HG03159 (cell line): ENCODE data around the gene TMEM72.
"Not testable (repeated sequence)": the region's sequence is repeated elsewhere in the genome, so short reads cannot be mapped to it uniquely, and the experiment has no call there.

Experiments used
- ATAC-seq: cut with Tn5 transposase; IDR thresholded peaks from one replicate; pipeline ENCODE4 v1.9.1; 2021; ENCODE audit warnings: mild to moderate bottlenecking, moderate library complexity; ENCODE audit not compliant: unreplicated experiment

The TMEM72 gene

GRCh38 chr10:44911081-44911540, at the start of gene TMEM72:
Gene TMEM72 (plus strand): TSS chr10:44911337. CDS start chr10:44911513, 176 bp downstream.
- no peak for ATAC-seq

- ATAC-seq, result no peak
Observed at GRCh38 chr10:44862006-44862751, 49.0 kb upstream of the TMEM72 start.

- ATAC-seq, result no peak
Observed at GRCh38 chr10:44862924-44863323, 48.2 kb upstream of the TMEM72 start.

- ATAC-seq, result no peak
Observed at GRCh38 chr10:44863344-44864047, 47.6 kb upstream of the TMEM72 start.

GRCh38 chr10:44864051-44864450, 47.1 kb upstream of the TMEM72 start:
- no peak for ATAC-seq

GRCh38 chr10:44864637-44865288, 46.4 kb upstream of the TMEM72 start:
- peak; percentile 89 for ATAC-seq

GRCh38 chr10:44865289-44865671, 45.9 kb upstream of the TMEM72 start:
- no peak for ATAC-seq

- ATAC-seq, result not testable (repeated sequence)
Observed at GRCh38 chr10:44866367-44866766, 44.8 kb upstream of the TMEM72 start.

GRCh38 chr10:44870031-44870430, 41.1 kb upstream of the TMEM72 start:
- no peak for ATAC-seq

GRCh38 chr10:44873160-44873559, 38.0 kb upstream of the TMEM72 start:
- ATAC-seq, result no peak

- no peak for ATAC-seq
Observed at GRCh38 chr10:44874166-44874565, 37.0 kb upstream of the TMEM72 start.

- peak; percentile 67 for ATAC-seq
Observed at GRCh38 chr10:44878706-44879530, 32.2 kb upstream of the TMEM72 start.

- no peak for ATAC-seq
Observed at GRCh38 chr10:44879531-44879899, 31.6 kb upstream of the TMEM72 start.

- no peak for ATAC-seq
Observed at GRCh38 chr10:44880090-44880715, 30.9 kb upstream of the TMEM72 start.

- no peak for ATAC-seq
Observed at GRCh38 chr10:44881649-44882048, 29.5 kb upstream of the TMEM72 start.

- ATAC-seq, result no peak
Observed at GRCh38 chr10:44882166-44882720, 28.9 kb upstream of the TMEM72 start.

GRCh38 chr10:44883593-44884331, 27.4 kb upstream of the TMEM72 start:
- no peak for ATAC-seq

- no peak for ATAC-seq
Observed at GRCh38 chr10:44885710-44886109, 25.4 kb upstream of the TMEM72 start.

GRCh38 chr10:44886966-44887365, 24.2 kb upstream of the TMEM72 start:
- ATAC-seq, result no peak
